ENCODE results near the gene POLDIP2. TPM values are rescaled to one million over a fixed set of nuclear protein-coding genes. Genes with fewer than 3 reads are reported as not detected.

The POLDIP2 gene
- total and polyA plus RNA-seq, 2 of the 13 experiments (the other 11 are each of a cell fraction or from before 2014, with no cell fraction given) = 85.9 to 114 TPM

DNA sequence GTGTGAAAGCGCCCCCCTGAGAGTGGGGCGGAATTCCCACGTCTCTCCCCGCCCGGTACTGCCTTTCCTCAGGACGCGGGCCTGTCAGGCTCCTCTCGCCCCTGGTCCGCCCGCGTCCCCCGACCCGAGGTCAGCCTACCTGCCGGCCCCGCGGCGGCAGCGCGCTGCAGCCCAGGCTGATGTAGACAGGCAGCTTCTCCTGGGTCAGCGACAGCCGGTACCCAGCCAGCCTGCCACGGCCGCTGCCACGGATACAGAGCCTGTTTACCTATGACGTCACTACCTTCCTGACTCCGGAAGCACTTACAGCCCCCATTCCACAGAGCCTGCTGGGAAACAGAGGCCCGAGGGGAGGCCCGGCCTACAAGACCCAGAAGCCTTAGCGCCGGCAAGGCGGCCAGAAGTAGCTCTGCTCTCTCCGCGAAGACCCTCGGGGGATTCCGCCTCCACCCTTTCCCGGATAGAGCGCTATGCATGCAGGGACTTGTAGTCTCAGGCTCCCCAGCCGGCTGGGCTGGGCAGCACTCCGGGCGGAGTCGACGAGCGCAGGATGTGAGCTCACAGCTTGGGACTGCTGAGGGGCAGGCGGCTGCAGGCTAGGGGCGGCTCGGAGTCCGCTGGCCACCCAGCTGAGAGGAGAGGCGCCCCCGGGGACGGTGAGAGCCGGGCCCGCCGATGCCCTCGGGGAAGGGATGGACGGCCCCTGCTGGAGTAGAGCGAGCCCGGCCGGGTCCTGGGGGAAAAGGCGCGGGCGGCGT, 21.9 kb downstream of the POLDIP2 start, which contains the start of the genes IFT20 and TNFAIP1 (continued):
- TF ChIP-seq, protein P1, sequence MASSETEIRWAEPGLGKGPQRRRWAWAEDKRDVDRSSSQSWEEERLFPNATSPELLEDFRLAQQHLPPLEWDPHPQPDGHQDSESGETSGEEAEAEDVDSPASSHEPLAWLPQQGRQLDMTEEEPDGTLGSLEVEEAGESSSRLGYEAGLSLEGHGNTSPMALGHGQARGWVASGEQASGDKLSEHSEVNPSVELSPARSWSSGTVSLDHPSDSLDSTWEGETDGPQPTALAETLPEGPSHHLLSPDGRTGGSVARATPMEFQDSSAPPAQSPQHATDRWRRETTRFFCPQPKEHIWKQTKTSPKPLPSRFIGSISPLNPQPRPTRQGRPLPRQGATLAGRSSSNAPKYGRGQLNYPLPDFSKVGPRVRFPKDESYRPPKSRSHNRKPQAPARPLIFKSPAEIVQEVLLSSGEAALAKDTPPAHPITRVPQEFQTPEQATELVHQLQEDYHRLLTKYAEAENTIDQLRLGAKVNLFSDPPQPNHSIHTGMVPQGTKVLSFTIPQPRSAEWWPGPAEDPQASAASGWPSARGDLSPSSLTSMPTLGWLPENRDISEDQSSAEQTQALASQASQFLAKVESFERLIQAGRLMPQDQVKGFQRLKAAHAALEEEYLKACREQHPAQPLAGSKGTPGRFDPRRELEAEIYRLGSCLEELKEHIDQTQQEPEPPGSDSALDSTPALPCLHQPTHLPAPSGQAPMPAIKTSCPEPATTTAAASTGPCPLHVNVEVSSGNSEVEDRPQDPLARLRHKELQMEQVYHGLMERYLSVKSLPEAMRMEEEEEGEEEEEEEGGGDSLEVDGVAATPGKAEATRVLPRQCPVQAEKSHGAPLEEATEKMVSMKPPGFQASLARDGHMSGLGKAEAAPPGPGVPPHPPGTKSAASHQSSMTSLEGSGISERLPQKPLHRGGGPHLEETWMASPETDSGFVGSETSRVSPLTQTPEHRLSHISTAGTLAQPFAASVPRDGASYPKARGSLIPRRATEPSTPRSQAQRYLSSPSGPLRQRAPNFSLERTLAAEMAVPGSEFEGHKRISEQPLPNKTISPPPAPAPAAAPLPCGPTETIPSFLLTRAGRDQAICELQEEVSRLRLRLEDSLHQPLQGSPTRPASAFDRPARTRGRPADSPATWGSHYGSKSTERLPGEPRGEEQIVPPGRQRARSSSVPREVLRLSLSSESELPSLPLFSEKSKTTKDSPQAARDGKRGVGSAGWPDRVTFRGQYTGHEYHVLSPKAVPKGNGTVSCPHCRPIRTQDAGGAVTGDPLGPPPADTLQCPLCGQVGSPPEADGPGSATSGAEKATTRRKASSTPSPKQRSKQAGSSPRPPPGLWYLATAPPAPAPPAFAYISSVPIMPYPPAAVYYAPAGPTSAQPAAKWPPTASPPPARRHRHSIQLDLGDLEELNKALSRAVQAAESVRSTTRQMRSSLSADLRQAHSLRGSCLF (CRISPR knock-in tag; IDR thresholded peaks at IDR 0.05; ENCODE audit: borderline replicate concordance) = no peak
- TF ChIP-seq, protein P2, sequence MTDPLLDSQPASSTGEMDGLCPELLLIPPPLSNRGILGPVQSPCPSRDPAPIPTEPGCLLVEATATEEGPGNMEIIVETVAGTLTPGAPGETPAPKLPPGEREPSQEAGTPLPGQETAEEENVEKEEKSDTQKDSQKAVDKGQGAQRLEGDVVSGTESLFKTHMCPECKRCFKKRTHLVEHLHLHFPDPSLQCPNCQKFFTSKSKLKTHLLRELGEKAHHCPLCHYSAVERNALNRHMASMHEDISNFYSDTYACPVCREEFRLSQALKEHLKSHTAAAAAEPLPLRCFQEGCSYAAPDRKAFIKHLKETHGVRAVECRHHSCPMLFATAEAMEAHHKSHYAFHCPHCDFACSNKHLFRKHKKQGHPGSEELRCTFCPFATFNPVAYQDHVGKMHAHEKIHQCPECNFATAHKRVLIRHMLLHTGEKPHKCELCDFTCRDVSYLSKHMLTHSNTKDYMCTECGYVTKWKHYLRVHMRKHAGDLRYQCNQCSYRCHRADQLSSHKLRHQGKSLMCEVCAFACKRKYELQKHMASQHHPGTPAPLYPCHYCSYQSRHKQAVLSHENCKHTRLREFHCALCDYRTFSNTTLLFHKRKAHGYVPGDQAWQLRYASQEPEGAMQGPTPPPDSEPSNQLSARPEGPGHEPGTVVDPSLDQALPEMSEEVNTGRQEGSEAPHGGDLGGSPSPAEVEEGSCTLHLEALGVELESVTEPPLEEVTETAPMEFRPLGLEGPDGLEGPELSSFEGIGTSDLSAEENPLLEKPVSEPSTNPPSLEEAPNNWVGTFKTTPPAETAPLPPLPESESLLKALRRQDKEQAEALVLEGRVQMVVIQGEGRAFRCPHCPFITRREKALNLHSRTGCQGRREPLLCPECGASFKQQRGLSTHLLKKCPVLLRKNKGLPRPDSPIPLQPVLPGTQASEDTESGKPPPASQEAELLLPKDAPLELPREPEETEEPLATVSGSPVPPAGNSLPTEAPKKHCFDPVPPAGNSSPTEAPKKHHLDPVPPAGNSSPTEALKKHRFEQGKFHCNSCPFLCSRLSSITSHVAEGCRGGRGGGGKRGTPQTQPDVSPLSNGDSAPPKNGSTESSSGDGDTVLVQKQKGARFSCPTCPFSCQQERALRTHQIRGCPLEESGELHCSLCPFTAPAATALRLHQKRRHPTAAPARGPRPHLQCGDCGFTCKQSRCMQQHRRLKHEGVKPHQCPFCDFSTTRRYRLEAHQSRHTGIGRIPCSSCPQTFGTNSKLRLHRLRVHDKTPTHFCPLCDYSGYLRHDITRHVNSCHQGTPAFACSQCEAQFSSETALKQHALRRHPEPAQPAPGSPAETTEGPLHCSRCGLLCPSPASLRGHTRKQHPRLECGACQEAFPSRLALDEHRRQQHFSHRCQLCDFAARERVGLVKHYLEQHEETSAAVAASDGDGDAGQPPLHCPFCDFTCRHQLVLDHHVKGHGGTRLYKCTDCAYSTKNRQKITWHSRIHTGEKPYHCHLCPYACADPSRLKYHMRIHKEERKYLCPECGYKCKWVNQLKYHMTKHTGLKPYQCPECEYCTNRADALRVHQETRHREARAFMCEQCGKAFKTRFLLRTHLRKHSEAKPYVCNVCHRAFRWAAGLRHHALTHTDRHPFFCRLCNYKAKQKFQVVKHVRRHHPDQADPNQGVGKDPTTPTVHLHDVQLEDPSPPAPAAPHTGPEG (CRISPR knock-in tag; IDR thresholded peaks at IDR 0.05) = peak; percentile 36; the same call in 1 of the 2 replicates
- TF ChIP-seq ZNF121 (CRISPR knock-in tag; IDR thresholded peaks at IDR 0.05) (0 out of 2 replicates have a peak, but pooled peaks have one; percentile 32), ZNF672 (CRISPR knock-in tag; IDR thresholded peaks at IDR 0.05) (no peak), HMG20B (CRISPR knock-in tag; conservative IDR thresholded peaks at IDR 0.05) (no peak), HDAC1 (CRISPR knock-in tag; IDR thresholded peaks at IDR 0.05) (peak; percentile 92), ZNF780A (CRISPR knock-in tag; IDR thresholded peaks at IDR 0.05) (no peak), TCF7 (IDR thresholded peaks at IDR 0.05; ENCODE audit: low read depth) (no peak), PCBP2 (optimal IDR thresholded peaks at IDR 0.05; ENCODE audit: low read depth, low read length, poor library complexity, severe bottlenecking) (no peak), ZNF143 (CRISPR knock-in tag; IDR thresholded peaks at IDR 0.05) (peak; percentile 100)
- TF ChIP-seq, protein P3, sequence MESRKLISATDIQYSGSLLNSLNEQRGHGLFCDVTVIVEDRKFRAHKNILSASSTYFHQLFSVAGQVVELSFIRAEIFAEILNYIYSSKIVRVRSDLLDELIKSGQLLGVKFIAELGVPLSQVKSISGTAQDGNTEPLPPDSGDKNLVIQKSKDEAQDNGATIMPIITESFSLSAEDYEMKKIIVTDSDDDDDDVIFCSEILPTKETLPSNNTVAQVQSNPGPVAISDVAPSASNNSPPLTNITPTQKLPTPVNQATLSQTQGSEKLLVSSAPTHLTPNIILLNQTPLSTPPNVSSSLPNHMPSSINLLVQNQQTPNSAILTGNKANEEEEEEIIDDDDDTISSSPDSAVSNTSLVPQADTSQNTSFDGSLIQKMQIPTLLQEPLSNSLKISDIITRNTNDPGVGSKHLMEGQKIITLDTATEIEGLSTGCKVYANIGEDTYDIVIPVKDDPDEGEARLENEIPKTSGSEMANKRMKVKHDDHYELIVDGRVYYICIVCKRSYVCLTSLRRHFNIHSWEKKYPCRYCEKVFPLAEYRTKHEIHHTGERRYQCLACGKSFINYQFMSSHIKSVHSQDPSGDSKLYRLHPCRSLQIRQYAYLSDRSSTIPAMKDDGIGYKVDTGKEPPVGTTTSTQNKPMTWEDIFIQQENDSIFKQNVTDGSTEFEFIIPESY (CRISPR knock-in tag; IDR thresholded peaks at IDR 0.05) = peak; percentile 43; the same call in 1 of the 2 replicates
- TF ChIP-seq, protein P4, sequence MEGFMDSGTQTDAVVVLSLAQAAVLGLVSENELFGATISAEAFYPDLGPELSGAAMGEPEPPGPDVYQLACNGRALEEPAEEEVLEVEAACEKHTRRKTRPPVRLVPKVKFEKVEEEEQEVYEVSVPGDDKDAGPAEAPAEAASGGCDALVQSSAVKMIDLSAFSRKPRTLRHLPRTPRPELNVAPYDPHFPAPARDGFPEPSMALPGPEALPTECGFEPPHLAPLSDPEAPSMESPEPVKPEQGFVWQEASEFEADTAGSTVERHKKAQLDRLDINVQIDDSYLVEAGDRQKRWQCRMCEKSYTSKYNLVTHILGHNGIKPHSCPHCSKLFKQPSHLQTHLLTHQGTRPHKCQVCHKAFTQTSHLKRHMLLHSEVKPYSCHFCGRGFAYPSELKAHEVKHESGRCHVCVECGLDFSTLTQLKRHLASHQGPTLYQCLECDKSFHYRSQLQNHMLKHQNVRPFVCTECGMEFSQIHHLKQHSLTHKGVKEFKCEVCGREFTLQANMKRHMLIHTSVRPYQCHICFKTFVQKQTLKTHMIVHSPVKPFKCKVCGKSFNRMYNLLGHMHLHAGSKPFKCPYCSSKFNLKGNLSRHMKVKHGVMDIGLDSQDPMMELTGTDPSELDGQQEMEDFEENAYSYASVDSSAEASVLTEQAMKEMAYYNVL (CRISPR knock-in tag; IDR thresholded peaks at IDR 0.05; ENCODE audit: borderline replicate concordance) = no peak
